HG03039 (cell line): ENCODE results near the gene EPO.

ENCODE experiments used
- ATAC-seq: cut with Tn5 transposase; IDR thresholded peaks from one replicate; pipeline ENCODE4 v1.9.1; 2021; ENCODE audit warnings: mild to moderate bottlenecking, moderate library complexity; ENCODE audit not compliant: unreplicated experiment

EPO gene

DNA sequence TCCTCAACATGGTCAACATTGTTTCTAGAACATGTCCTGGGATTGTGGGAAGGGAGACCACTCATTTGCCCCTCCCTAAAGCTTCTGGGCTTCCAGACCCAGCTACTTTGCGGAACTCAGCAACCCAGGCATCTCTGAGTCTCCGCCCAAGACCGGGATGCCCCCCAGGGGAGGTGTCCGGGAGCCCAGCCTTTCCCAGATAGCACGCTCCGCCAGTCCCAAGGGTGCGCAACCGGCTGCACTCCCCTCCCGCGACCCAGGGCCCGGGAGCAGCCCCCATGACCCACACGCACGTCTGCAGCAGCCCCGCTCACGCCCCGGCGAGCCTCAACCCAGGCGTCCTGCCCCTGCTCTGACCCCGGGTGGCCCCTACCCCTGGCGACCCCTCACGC lies at the start of gene EPO:
TSS of gene EPO (plus strand) at position 190 of the 392 bp plus-strand sequence. CDS start 513 bp downstream, outside the sequence.
- ATAC-seq: no peak

DNA sequence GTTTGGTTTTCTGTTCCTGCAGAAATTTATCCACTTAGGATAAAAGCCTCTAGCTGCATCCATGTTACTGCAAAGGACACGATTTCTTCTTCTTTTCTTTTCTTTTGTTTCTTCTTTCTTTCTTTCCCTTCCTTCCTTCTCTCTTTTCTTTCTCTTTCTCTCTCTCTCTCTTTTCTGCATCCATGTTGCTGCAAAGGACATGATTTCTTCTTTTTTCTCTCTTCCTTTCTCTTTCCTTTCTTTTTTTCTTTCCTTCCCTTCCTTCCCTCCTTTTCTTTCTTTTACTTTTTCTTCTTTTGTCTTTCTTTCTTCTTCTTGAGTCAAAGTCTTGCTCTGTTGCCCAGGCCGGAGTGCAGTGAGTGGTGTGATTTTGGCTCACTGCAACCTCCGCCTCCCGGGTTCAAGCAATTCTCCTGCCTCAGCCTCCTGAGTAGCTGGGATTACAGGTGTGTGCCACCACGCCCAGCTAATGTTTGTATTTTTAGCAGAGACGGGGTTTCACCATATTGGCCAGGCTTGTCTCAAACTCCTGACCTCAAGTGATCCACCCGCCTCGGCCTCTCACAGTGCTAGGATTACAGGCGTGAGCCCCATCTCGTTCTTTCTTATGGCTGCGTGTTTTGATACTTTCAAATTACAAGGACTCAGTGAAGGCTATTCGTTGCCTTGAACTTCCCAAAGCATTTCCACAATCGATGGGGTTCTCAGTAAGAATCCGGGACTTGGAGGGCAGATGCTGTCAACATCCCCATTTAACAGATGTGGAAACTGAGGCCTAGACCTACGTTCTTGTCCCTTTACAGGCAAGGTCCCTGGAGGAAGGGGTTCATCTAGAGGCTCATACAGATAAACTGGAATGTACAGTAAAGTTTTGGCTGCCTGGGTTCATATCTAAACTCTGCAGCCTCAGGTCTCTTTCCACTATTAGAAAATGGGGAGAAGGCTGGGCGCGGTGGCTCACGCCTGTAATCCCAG lies 48.6 kb upstream of the EPO start:
- ATAC-seq: no peak

DNA sequence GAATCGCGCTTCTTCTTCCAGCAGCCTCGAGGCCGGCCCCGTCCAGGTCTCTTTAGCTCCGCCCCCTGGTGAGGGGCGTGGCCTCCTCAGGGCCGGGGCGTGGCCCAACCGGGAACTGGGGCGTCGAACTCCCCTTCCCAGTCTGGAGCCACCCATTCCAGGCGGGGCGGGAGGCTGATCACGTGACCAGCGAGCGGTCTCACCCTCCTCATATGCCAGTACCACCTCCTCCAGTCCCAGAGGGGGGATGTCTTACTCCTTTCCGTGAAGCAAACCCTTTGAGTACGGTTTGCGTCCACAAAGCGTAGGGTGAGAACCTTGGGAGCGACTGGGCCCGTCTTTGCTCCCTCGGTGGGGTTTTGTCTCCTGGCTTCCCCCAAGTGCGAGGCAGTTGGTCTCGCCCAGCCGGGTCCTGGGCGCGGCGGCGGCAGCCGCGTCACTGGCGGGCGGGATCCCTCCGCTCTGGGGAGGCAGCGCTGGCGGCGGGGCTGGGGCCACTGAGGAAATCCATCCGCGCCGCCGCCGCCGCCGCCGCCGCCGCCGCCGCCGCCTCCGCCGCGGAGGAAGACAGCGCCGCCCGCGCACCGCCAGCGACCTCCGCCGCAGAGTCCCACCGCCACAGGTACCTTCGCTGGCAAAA lies 46.8 kb upstream of the EPO start, which contains the start of gene GNB2:
TSS of gene GNB2 (plus strand) at position 439 of the 640 bp plus-strand sequence. CDS start 2,526 bp downstream, outside the sequence.
- peak; percentile 59 for ATAC-seq

DNA sequence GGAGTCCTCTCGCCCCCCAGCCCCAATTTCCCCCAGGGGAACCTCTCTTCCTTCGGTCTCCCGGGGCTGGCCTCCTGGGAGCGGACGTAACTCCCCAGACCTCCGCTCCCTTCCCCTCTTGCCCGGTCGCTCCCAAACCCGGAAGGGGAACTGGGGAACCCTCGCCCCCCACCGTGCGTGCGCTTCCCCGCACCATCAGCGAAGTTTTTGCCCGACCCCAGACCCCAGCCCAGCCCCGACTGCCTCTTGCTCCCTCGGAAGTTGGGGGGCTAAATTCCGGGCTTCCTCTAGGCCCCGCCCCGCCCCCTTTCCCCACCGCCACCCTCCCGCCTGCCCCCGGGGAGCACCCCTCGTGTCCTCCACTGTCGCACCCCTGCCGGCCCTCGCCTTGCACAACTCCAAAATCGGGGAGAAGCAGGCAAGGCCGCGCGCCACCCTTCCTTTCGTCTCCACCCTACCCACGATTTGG lies 46.3 kb upstream of the EPO start:
- ATAC-seq: peak; percentile 3

DNA sequence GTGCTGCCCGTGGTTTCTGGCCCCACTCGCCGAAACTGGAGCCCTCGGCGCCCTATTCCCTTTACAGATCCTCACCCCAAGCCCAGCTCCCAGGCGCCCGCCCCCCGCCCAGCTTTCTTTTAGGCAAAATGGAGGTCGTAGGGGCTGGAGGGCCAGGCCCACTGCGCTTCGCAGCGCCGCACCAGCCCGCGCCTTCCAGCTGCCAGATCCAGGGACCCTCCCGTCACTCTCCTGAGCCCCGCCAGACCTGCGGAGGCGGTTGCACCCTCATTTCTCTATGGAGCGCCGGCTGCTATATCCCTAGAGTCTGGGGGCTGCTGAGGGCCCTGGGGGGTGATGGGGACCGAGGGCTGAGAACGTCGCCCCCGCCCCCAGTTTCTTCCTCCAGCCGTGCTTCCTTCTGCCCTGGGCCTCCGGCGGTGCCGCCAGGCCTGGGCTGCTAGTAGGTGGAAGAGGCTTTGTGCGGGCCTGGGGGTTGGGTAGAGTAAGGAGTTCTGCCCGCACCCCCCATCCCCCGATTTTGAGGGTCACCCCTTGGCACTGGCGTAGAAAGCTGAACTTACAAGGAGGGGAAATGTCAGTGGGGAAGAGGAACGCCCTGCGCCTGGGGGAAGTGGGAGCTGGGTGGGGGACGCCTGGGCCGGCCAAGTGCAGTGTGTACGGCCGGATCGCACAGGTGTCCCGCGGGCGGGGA lies 45.7 kb upstream of the EPO start:
- ATAC-seq: no peak

DNA sequence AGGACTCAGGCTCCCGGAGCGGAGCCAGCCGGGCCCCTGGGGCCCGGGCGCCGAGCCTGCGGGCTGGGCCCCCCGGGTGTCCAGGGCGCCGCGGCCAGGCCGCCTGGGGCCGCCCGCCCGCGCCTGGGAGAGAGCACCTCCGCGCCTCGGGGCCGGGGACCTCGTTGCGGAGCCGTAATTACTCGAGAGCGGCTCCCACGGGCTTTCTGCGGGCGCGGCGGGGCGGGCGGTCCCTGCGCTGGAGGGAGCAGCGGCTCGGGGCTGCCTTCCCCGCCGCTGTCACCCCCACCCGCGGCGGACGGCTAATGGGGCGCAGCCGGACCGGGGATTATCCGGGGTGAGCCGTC lies 45.2 kb upstream of the EPO start:
- no peak for ATAC-seq

DNA sequence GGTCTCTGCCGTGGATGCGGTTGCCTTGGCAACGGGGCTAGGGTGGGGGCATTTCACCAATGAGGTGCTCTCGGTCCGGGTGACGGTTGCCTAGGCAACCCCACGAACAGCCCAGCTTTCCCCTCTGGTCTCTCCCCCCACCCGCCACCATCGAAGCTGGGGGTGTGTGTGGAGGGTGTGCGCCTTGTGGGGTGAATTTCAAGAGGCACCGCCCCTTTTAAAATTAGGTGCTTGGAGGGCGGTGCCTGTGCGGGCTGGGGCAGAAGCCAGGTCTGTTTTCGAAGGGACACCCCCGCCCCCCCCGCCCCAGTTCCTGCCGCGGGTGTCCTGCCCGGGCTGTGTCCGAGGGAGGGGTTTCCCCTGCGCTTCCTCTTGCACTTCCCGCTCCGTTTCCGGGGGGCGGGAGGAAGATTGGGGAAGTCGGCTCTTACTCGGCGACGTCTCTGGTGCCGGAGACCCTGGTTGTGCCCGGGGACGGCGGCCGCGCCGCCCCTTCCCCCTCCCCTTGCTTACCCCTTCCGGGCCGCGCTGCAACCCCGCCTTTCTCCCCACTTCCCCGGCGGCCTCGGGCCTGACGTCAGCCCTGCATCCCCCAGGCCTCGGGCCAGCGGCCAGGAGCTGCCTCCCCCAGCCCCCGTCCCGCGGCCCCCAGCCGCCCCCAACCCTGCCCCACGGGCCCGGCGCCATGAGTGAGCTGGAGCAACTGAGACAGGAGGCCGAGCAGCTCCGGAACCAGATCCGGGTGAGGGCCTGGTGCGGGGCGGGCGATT lies 44.5 kb upstream of the EPO start:
- ATAC-seq: no peak

DNA sequence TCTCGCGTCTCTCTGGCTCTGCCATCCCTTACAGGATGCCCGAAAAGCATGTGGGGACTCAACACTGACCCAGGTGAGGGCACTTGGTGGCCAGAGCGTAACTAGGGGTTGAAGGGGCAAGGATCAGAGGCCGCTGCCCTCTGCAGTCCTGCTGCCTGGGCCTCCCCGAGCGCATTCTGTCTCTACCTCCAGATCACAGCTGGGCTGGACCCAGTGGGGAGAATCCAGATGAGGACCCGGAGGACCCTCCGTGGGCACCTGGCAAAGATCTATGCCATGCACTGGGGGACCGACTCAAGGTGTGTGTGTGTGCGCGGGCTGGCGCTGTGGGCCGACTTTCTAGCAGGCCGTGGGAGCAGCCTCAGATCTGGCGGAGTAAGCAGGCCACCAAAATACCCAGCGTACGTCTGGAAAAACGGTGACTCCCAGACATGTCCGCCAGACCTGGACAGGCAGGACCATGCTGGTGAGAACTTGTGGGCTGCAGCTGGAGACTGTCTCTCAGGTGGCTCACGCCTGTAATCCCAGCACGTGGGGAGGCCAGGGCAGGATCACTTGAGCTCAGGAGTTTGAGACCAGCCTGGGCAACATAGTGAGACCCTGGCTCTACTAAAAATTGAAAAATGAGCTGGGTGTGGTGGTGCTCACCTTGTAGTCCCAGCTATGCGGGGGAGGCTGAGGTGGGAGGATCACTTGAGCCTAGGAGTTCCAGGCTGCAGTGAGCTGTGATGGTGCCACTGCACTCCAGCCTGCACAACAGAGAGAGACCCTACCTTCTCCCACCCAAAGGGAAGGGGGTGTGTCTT lies 43.6 kb upstream of the EPO start:
- ATAC-seq: no peak

DNA sequence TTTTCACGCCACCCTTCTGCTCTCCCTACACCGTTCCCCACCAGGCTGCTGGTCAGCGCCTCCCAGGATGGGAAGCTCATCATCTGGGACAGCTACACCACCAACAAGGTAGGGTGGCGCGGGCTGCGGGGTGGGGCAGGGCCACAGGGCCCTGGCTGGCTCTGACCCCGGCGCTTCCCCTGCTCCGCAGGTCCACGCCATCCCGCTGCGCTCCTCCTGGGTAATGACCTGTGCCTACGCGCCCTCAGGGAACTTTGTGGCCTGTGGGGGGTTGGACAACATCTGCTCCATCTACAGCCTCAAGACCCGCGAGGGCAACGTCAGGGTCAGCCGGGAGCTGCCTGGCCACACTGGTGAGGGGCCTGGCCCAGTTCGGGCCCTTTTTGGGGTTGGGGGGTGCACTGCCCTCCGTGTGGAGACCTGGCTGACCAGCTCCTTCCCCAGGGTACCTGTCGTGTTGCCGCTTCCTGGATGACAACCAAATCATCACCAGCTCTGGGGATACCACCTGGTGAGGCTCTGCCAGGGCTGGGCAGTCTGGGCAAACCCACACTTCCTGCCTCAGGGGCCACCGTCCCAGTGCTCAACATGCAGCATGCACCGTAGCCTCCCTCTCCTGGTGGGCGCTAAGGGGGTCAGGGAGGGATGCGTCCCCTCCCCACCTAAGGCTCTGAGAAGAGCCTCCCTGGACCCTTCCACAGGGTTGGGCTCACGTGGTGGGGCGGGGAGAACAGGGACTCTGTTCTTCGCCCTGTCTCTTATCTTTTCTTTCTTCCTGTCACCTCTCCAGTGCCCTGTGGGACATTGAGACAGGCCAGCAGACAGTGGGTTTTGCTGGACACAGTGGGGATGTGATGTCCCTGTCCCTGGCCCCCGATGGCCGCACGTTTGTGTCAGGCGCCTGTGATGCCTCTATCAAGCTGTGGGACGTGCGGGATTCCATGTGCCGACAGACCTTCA lies 42.7 kb upstream of the EPO start:
- ATAC-seq: no peak

DNA sequence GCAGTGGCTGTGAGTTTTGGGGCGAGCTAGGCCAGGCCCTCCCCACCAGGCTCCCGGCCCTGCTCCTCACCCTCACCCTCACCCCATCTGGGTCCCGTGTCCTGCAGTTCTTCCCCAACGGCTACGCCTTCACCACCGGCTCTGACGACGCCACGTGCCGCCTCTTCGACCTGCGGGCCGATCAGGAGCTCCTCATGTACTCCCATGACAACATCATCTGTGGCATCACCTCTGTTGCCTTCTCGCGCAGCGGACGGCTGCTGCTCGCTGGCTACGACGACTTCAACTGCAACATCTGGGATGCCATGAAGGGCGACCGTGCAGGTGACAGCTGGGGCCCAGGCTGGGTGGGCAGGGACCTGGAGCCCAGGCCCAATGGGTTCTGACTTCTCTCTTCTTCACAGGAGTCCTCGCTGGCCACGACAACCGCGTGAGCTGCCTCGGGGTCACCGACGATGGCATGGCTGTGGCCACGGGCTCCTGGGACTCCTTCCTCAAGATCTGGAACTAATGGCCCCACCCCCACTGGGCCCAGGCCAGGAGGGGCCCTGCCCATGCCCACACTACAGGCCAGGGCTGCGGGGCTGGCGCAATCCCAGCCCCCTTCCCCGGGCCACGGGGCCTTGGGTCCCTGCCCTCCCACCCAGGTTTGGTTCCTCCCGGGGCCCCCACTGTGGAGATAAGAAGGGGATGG lies 41.8 kb upstream of the EPO start:
- no peak for ATAC-seq

DNA sequence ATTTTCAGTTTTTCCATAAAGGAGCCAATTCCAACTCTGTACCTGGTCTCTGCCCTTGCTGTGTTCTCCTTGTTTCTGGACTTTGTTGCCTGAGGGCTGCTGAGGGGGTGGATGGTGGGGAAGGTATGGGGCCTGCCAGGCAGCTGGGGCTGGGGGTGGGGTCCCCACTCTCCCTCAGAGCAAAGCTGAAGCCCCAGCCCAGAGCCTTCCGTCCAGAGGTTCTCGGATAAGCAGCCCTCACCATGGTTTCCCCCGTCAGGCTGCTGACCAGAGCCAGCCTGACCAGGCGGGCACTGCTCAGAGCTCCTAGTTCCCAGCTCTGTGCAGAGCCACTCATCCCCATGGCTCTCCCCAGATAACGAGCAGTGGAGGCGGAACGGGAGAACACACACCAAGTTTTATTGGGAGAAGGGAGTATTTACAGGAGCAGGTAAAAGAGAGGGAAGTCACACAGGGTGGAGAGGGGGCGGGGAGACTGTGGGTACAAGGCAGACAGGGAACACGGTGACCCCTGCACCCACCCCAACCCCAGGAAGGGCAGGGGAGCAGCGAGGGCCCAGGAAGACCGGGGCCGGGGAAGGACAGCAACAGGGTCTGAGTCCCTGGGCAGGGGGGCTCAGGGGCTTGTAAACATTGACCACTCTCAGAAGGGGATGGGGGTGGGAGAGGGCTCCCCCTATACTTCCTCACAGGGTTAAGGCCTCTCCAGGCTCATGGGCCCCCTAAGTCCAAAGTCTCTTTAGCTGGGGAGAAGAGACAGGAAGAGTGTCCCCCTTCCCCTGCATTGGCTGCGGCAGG lies 40.9 kb upstream of the EPO start:
- ATAC-seq: no peak

DNA sequence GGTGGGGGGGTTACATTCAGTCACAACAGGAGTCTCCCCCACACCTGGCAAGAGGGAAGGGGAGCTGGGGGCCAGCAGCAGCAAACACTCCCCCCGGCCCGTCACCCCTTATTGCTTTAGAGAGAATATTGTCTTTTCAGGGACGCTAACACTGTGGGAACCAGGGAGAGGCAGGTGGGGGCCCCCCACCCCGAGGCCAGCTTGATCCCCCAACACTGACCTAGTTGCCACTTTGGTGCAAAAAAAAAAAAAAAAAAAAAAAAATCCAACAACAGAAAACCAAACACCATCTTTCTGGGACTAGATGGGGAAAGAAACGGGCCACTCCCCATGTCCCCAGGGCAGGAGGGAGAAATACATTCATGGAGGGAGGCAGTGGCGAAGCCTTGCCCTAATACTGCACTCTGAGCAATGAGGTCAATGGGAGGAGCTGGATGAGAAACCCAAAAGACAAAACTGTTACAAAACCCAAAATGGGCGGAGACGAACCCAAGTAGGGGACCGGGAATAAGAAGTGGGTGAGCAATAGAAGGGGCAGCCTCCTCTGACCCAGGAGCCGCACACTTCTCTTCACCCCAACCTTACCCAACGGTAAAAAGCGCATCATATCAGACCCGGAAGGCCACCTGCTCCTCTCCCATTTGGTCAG lies 40.2 kb upstream of the EPO start:
- ATAC-seq: no peak

DNA sequence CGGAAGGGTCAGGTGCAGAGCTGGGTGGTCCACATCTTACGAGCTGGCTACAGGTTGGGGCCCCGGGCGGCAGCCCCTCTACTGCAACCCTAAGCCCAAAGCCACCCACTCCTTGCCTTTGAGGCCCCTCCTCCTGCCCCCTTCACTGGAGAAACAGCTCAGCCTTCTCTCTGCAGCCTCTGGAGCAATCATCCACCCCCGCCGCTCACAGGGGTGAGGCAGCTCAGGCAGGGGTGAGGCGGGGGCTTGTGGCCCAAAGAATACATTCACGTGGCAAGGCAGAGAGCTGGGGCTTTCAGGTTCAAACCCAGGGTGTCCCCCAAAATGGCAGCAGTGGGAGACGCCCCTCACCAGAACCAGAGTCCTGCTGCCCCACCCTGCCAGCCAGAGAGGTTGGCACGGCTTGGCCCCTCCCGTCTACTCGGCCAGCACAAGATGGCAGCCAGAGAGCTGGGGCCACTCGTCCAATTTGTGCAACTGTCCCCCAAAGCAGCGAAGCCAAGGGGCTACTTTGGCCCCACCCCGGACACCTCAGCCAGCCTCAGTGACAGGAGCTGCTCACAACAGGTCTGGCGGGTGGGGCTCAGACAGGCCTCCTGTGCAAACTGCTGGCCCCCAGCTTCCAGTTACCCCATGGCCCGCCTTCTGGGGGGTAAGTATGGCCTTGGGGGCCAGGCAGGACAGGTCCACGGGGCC lies 39.5 kb upstream of the EPO start:
- ATAC-seq: no peak

DNA sequence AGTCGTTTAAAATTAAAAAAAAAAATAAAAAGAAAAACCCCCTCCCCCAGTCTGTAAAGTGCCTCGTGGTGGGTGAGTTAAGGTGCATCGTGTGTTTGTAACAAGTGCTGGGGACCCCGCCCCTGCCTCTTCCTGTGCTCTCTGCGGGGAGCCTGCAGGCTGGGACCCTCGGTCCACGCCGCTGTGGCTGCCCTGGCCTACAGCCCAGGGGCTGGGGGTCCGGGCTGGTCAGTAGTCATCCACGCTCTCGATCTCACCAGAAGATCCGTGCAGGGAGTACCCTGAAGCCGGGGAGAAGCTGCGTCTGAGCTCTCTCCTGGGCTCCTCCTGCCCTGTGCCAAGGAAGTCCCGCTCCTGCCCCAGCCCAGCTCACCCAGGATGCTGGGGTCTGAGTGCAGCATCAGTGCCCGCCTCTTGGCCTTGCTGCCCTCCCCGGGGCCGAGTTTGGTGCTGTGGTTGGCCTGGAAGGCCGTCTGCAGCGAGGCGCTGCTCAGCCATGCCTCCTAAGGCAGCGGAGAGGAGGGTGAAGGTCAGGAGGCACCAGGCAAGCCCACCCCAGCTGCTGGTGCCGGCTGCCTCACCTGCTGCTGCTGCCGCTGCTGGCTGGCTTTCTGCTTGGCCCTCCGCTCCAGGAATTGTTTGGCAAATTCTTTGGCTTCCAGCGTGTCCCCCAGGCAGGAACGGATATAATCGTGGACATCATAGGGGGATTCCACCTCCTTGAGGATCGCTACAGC lies 38.6 kb upstream of the EPO start:
- ATAC-seq: no peak

DNA sequence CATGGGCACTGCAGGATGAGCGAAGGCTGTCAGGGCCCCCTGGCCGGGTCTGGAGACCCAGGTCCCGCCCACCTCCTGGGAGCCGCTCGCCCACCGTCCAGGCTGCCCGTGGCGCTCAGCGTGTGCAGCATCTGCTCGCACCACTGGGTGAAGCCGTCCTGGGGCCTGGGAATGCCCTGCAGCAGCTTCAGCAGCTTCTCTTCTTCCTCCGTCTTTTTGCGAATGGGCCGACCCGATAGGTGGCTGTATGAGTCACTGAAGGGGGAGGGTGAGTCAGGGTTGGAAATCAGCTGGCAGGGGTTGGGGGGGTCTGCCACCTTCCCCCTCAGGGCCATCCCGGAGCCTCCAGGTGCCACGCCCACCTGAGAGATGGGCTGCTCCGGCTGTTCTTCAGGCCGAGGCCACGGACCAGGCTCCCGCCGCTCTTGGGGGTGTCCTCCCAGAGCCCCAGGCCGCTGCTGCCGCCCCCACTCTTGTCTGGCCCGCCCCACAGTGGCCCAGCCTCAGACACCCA lies 38.0 kb upstream of the EPO start:
- no peak for ATAC-seq
